Nephron progenitor cell (in vitro differentiated cells): Measurements from ENCODE around the gene PRR30.

Source experiments
- DNase-seq: peaks from one replicate; pipeline ENCODE4 v3.0.0; 2021
- H3K27ac Mint-ChIP-seq: 2 replicates; pipeline ENCODE4 v1.8.0; 2021; ENCODE audit warnings: mild to moderate bottlenecking, moderate library complexity, mixed read lengths
- H3K27me3 Mint-ChIP-seq: 2 replicates; pipeline ENCODE4 v1.8.0; 2021; ENCODE audit warnings: mild to moderate bottlenecking, low read depth, mixed read lengths; ENCODE audit not compliant: poor library complexity
- H3K36me3 Mint-ChIP-seq: 2 replicates; pipeline ENCODE4 v1.8.0; 2021; ENCODE audit warnings: low read depth, mixed read lengths
- H3K4me1 Mint-ChIP-seq: 2 replicates; pipeline ENCODE4 v1.8.0; 2021; ENCODE audit warnings: mixed read lengths
- H3K4me3 Mint-ChIP-seq: 2 replicates; pipeline ENCODE4 v1.8.0; 2021; ENCODE audit warnings: mild to moderate bottlenecking, moderate library complexity, mixed read lengths
- H3K9me3 Mint-ChIP-seq: 2 replicates; pipeline ENCODE4 v1.8.0; 2021; ENCODE audit warnings: mild to moderate bottlenecking, moderate library complexity, mixed read lengths
- TF ChIP-seq, protein P1 (sequence below): fragments of 200-600 bp; sonication (generic); IDR thresholded peaks from 2 replicates; pipeline ENCODE4 v1.5.0; 2021; ENCODE audit warnings: antibody characterized with exemption

Gene PRR30

DNA sequence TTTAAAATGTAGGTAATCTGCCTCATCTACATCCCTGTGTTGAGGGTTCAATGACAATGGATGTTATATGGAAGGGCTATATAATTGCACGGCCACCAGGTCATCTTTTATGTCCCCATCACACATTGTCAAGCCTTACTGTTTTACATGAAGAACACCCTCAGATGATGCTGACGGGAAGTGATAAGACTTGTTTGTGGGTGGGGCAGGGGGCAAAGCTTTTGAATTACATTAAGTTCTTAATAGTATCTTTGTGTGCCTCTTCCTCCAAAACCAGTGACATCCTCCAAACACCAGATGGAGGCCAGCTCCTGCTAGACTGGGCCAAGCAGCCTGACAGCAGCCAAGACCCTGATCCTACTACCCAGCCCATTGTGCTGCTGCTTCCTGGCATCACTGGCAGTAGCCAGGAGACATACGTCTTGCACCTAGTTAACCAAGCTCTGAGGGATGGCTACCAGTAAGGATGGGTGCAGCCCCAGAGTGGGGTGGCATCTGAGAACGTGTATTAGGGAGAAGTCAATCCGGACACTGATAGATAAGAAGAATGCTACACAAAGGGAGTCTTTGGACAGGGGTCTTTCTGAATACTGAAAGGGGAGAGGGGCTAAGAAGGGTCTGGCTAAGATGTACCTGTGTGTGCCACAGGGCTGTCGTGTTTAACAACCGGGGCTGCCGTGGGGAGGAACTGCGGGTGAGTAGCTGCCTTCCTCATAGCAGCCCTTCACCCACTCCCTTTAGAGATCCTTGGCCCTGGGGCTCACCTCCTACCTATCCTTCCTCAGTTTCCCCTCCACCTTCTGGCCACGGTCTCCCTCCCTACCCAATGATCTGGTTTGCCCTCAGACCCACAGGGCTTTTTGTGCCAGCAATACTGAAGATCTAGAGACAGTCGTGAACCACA, 10.3 kb downstream of the PRR30 start:
- Mint-ChIP-seq H3K27me3 (peaks cover 11% of the 10 kb centered on the region), H3K4me1 (peaks cover 16% of the 10 kb centered on the region), H3K27ac (no peak overlapping the region), H3K9me3 (no peaks in the 10 kb centered on the region), H3K36me3 (peaks cover 14% of the 10 kb centered on the region), H3K4me3 (no peak overlapping the region)
- TF ChIP-seq, protein P1, sequence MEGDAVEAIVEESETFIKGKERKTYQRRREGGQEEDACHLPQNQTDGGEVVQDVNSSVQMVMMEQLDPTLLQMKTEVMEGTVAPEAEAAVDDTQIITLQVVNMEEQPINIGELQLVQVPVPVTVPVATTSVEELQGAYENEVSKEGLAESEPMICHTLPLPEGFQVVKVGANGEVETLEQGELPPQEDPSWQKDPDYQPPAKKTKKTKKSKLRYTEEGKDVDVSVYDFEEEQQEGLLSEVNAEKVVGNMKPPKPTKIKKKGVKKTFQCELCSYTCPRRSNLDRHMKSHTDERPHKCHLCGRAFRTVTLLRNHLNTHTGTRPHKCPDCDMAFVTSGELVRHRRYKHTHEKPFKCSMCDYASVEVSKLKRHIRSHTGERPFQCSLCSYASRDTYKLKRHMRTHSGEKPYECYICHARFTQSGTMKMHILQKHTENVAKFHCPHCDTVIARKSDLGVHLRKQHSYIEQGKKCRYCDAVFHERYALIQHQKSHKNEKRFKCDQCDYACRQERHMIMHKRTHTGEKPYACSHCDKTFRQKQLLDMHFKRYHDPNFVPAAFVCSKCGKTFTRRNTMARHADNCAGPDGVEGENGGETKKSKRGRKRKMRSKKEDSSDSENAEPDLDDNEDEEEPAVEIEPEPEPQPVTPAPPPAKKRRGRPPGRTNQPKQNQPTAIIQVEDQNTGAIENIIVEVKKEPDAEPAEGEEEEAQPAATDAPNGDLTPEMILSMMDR, result no peak
- no peak for DNase-seq

DNA sequence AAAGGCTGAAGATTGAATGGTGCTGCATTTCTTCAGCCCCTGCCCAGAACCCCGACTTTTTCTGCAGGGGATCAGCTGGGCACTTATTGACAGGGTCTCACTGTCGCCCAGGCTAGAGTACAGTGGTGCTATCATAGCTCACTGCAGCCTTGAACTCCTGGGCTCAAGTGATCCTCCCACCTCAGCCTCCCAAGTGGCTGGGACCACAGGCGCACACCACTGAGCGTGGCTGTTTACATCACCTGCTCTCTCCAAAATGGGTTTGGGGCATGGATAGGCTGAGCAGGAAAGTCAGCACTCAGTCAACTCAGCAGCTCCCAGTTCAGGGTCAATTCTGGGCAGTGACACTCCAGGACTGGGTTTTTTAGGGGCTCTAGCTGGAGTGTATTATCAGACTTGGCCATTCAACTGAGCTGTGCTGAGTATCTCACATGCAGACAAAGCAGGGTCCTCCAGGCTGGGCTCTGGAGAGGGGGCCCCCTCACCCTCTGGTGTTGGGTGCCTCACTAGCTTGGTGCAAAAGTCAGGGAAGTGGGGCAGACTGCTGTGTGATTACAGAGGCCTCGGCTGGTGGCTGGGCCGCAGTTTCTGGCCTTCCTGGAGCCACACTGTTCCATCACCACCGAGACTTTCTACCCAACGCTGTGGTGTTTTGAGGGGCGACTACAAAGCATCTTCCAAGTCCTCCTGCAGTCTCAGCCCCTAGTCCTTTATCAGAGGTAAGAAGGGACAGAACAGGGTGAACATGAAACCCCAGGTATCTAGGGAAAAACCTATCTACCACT, 11.1 kb downstream of the PRR30 start:
- Mint-ChIP-seq H3K27ac (no peak overlapping the region), H3K9me3 (no peaks in the 10 kb centered on the region), H3K4me1 (peaks cover 13% of the 10 kb centered on the region), H3K4me3 (no peak overlapping the region), H3K36me3 (peaks cover 12% of the 10 kb centered on the region), H3K27me3 (peaks cover 15% of the 10 kb centered on the region)
- TF ChIP-seq, protein P1, result no peak
- DNase-seq, result no peak

DNA sequence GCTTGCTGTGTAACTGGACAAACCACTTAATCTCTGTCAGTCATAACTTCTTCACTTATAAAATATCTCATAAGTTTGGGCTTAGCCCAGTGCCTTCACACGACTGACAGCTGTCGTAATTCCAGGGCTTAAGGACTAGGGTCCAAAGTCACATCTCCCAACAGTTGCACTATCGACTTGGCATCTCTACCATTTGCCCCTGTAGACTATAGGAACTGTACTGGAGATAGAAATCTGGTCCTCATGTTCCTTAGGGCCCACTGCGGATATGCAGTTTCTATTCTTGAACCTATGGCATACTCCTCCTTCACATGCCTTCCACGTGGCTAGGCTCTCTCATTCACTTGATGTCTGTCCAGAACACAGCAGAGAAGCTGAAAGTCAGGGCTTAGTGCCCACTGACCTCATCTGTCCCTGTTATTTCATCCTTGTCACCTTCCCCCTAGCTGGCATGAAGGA, 12.9 kb downstream of the PRR30 start:
- Mint-ChIP-seq H3K4me1 (peaks cover 22% of the 10 kb centered on the region), H3K27ac (no peak overlapping the region), H3K9me3 (no peaks in the 10 kb centered on the region), H3K36me3 (peaks cover 7% of the 10 kb centered on the region), H3K4me3 (no peak overlapping the region), H3K27me3 (peaks cover 33% of the 10 kb centered on the region)
- TF ChIP-seq, protein P1, result no peak
- DNase-seq, result no peak

DNA sequence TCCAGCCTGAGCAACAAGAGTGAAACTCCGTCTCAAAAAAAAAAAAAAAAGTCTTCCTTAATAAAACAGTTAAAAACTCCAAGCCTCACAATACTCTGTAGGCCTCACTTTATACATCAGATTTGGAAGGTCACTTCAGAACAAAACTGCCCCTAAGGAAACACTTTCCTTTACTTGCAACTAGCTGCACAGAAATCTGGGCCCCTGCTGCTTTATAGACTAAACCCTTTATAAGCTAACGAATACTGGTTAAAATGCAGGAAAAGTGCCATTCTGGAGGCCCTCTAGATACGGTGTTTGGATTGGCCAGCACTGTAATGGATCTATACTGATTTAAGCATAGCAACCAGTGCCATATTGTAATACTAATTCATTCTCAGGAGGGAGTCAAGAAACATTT, 14.1 kb downstream of the PRR30 start:
- Mint-ChIP-seq H3K9me3 (peaks cover 5% of the 10 kb centered on the region), H3K27me3 (peaks cover 45% of the 10 kb centered on the region), H3K4me1 (peaks cover 22% of the 10 kb centered on the region), H3K27ac (no peak overlapping the region), H3K4me3 (no peak overlapping the region), H3K36me3 (no peaks in the 10 kb centered on the region)
- no peak for DNase-seq
- TF ChIP-seq, protein P1, result no peak

DNA sequence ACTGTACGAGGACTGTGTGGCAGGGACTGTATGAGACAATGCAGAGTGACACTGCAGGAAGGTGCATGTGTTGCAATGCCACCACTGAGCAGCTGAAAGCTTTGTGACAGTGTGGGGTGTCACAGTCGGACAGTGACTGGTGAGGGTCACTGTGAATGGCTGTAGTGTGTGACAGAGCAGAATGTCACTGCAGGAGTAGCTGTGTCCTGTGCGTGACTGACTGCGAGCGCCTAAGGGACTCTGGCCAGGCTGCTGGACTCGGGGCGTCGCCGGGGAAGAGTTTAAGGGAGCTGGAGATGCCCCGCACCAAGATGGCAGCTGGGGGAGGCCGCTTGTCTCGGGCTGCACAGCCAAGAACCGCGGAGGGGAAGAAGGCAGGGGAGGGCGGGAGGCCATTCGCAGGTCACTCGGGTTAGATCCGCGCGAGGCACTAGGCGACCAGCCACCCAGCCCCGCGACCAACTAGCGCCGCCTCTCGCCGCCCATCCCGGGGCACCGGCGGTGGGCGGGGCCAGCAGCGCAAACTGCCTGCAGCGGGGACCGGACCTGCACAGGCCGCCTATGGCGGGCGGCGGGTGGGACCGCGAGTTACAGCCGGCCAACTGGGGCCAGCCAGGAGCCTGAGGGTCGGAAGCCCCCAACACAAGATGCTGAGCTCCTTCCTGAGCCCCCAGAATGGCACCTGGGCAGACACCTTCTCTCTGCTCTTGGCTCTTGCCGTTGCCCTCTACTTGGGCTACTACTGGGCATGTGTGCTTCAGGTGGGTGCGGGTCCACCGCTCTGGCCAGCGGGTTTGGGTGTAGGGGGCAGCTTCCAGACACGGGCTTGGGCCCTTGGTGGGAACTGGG, 15.7 kb downstream of the PRR30 start, which contains the start of gene ABHD1:
Gene ABHD1 (plus strand): TSS at position 514 of the 849 bp plus-strand sequence. CDS start 134 bp downstream, at position 648.
- no peaks in the 10 kb centered on the region for H3K36me3 Mint-ChIP-seq
- no peak within 1 kb of the TSS for H3K27ac Mint-ChIP-seq
- TF ChIP-seq, protein P1, result no peak
- peaks cover 12% of the 10 kb centered on the region for H3K9me3 Mint-ChIP-seq
- peak; percentile 79 for DNase-seq
- peaks cover 60% of the 10 kb centered on the region for H3K27me3 Mint-ChIP-seq
- peak within 1 kb of the TSS; percentile 85 for H3K4me3 Mint-ChIP-seq
- peaks cover 22% of the 10 kb centered on the region for H3K4me1 Mint-ChIP-seq
